Posterior vena cava (tissue), 2 donors: Measurements from ENCODE around the gene ARL16. TPM values are rescaled to one million over a fixed set of nuclear protein-coding genes. Genes with fewer than 3 reads are reported as not detected.

Experiments
- DNase-seq: peaks from one replicate; pipeline ENCODE4 v3.0.0-alpha.2; 2020; ENCODE audit warnings: low spot score
- intact Hi-C, 2 donors: fragments of 100-400 bp; cut with DNase I; formaldehyde crosslinking; loops; one replicate each; pipeline versions ENCODE4 v1.14.1 to v1.14.2; 2022 to 2023
- total RNA-seq, 2 donors: library from RNA; stranded (reverse); fragmentation: NEBNext Ultra II Directional; extraction: Animal tissue kit (Norgen Biotek cat#: 25700); gene quantifications; one replicate each; pipeline ENCODE4 v1.2.1, GENCODE V29; 2021
- donor health status: DM: yes; HTN: yes; CAD: no.
- donor health status: DM: yes; HTN: yes; CAD: no.

ARL16 gene
- total RNA-seq, 2 donors from 2014 or later: 20.0 to 26.7 TPM

- no peak for DNase-seq
- intact Hi-C loops: no loop called here
These were observed 17.0 kb upstream of the ARL16 start for GRCh38 chr17:81700353-81701287.

DNA sequence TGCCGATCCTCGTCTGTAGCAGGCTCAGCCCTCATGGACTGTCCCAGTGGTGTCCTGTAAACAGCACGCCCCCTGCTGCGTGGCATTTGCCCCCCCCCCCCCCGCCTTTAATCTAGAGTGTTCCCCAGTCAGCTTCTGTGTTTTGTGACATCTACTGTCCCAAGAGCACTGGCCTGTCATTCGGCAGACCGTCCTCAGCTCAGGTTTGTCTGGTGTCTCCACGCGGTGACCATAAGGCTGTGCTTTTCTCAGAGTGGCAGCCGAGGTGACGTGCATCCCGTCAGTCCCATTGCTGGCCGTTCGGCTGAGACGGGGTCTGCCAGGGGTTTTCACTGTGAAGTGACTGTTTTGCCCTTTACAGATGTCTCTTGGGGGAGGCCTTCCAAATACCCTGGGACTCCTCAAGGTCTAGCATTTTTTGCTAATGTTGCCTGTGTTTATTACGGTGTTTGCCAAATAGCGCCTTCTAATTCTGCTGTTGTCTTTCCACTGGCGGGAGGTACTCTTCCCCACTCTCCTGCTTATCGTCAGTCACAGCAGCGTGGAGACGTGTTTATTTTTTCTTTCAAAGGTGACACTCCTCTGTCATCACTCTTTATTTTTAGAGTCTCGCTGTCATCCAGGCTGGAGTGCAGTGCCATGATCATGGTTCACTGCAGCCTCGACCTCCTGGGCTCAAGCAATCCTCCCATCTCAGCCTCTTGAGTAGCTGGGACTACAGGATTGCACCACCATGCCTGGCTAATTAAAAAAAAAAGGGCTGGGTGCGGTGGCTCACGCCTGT, 13.9 kb upstream of the ARL16 start:
- intact Hi-C loops: no loop called here
- no peak for DNase-seq

DNA sequence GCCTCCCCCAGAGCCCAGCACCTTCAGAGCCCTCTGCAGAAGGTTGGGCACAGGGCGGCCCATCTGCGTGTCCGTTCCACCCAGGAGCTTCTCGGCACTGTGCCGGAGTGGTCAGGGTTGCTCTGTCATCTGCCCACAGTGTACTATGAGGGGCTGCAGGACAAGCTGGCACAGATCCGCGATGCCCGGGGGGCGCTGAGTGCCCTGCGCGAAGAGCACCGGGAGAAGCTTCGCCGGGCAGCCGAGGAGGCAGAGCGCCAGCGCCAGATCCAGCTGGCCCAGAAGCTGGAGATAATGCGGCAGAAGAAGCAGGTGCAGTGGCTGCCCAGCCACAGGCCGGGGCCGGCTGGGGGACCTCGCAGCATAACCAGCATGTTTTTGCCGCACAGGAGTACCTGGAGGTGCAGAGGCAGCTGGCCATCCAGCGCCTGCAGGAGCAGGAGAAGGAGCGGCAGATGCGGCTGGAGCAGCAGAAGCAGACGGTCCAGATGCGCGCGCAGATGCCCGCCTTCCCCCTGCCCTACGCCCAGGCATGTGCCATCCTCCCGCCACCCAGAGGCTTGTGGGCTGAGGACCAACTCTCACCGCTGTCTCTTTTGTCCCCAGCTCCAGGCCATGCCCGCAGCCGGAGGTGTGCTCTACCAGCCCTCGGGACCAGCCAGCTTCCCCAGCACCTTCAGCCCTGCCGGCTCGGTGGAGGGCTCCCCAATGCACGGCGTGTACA, 12.8 kb upstream of the ARL16 start:
- intact Hi-C loops: no loop called here
- DNase-seq: no peak

DNA sequence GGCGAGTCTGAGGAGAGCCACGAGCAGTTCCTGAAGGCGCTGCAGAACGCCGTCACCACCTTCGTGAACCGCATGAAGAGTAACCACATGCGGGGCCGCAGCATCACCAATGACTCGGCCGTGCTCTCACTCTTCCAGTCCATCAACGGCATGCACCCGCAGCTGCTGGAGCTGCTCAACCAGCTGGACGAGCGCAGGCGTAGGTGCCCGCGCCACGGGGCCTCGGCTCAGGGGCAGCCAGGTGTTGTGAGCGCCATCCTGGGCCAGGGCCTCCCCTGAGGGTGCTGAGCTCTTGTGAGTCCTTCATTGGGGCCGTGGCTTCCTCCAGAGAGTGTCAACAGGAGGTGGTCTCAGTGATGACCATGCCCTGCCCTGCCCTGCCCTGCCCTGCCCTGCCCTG, 12.2 kb upstream of the ARL16 start:
- intact Hi-C loops: no loop called here
- DNase-seq: no peak

DNA sequence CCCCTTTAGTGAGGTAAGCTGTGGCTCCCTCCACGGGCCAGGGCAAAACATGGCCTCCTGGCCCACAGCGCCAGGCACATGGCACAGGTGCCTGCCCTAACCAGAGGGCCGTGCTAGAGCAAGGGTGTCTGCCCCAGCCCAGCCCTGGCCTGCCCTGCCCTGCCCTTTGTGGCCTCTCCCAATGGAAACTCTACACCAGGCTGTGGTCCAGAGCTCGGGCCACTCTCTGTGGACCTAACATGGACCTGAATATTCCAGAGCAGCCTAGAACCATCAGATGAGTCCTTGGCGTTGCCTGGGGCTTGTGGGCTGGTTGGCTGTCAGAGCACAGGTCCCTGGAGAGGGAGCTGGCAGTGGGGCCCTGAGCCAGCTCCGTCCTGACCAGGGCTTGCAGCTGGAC, 11.6 kb upstream of the ARL16 start:
- DNase-seq: no peak
- intact Hi-C loops: no loop called here

DNA sequence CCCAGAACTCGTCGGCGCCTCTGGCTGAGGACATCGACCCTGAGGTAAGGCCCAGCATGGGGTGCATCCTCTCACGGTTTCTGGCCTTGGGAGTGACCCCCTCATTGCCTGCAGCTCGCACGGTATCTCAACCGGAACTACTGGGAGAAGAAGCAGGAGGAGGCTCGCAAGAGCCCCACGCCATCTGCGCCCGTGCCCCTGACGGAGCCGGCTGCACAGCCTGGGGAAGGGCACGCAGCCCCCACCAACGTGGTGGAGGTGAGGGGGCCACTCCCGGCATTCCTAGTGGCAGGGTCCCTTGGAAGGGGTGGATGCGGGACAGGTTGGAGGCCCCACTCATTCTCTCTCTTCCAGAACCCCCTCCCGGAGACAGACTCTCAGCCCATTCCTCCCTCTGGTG, 11.2 kb upstream of the ARL16 start:
- no peak for DNase-seq
- intact Hi-C loops: no loop called here

- intact Hi-C loops: no loop called here
- DNase-seq: no peak
These were observed 10.1 kb upstream of the ARL16 start for GRCh38 chr17:81693509-81694210.

- intact Hi-C loops: no loop called here
- no peak for DNase-seq
These were observed 8.0 kb upstream of the ARL16 start for GRCh38 chr17:81691608-81692007.

DNA sequence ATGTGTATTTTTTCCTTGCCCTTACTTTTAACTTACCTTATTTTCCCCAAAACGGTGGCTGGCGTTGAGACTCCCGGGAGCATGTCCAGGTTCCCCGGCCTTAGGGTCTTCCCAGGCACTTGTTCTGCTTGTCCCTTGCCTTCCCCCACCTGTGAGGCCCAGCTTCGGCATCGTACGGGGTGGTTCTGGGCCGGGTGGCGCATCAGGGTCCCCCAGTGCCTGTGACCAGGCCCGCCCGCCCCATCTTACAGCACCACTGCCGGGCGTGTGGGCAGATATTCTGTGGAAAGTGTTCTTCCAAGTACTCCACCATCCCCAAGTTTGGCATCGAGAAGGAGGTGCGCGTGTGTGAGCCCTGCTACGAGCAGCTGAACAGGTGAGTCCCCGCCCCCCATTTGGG, 7.6 kb upstream of the ARL16 start:
- intact Hi-C loops: no loop called here
- no peak for DNase-seq

- DNase-seq: no peak
- intact Hi-C loops: no loop called here
These were observed 7.0 kb upstream of the ARL16 start for GRCh38 chr17:81690549-81690948.

DNA sequence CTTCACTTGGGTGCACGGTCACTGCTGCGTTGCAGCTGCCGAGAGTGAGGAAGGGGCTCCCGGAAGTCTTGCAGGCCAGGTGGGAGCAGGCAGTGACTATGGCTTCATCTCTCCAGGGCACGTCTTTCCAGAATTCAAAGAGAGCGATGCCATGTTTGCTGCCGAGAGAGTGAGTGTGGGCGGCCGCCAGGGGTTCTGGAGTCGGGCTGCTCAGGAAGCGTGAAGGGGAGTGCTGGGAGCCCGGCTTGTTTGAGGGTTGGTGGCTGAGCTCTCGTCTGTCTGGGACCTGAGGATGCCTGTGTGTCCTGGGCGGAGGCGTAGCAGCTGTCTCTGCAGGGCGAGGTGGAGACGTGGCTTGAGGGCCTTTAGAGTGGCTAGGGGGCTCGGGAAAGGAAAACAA, 6.5 kb upstream of the ARL16 start:
- no peak for DNase-seq
- intact Hi-C loops: no loop called here

DNA sequence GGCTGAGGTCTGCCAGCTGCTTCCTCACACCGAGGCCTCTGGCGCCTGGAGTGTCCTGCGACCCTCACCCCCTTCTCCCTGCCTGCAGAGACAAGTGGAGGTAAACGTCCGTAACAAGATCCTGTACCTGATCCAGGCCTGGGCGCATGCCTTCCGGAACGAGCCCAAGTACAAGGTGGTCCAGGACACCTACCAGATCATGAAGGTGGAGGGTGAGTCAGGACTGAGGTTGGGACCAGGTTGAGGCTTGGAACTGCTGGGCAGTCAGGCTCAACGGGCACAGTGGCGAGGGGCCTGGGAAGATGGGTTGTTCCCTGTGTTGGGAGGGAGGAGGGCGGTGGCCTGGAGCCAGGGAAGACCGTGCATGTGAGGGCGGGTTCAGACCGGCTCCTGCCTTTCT, 5.0 kb upstream of the ARL16 start:
- peak; percentile 73 for DNase-seq
- intact Hi-C loops: no loop called here

- intact Hi-C loops: no loop called here
These were observed 4.4 kb upstream of the ARL16 start for GRCh38 chr17:81687770-81688541.

GRCh38 chr17:81686614-81687013, 3.0 kb upstream of the ARL16 start:
- DNase-seq: no peak
- intact Hi-C loops: no loop called here

More at GRCh38 chr17:81687770-81688541, 4.4 kb upstream of the ARL16 start:
- DNase-seq: no peak

GRCh38 chr17:81685108-81685507, 1.5 kb upstream of the ARL16 start:
- intact Hi-C loops: no loop called here
- DNase-seq: no peak

DNA sequence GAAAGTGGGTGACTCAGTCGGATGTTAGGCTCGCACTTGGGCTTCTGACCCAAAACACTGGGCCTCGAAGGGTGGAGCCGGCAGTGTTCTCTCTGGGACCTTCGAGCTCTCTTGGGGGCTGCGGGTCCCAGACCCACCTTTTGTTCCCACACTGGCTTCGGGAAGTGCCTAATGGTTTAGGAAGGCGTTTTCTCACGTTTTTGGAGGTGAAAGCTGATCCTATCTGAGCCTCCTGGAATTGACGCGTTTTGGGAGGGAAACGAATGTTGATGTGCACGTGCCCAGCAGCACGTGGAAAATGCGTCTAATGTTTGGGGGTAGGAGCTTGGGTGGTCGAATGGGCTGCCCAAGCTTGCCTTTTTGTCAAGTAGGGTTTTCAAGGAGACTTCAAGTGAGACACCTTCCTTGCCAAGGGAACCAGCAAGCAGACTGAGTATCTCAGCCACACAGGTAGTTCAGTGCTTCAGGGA, 880 bp upstream of the ARL16 start:
- no peak for DNase-seq
- intact Hi-C loops: no loop called here

GRCh38 chr17:81683208-81683583, 401 bp downstream of the ARL16 start:
- no peak for DNase-seq
- intact Hi-C loops: no loop called here

DNA sequence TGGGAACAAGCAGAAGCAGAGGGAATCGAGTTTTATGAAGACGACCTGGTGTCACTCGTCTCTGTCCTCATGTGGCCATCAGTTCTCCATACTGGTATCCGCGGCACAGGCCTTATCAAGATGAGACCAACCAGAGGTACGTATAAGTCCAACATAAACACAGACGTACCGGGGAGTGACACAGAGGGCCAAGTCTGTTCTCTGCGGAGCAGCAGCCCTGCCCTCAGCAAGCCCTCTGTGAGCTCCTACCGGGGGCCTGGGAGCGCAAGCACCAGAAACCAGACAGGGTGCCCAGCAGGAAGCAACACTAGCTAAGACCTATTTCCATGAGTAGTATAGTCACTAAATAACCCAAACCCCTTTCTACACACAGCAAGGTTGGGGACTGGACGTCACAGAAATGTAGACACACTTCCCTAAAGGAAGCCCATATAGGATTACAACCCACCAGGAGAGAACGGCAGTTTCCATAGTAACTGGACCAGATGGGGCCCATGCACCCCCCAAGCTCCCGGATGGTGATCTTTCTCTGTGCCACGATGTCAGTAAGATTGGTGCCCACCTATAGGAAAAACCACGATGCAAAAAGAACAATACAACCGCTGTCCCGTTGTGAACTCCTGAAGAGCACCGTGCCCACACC, 911 bp downstream of the ARL16 start:
- intact Hi-C loops: no loop called here
- no peak for DNase-seq
